AG08395 (cell line): ENCODE measurements around the gene SIK3.
A peak's percentile ranks its signal among the peaks of the same experiment; 100 is the strongest.

Source experiments
- DNase-seq: peaks from one replicate; pipeline ENCODE4 v3.0.0; 2012; ENCODE audit warnings: mixed read lengths, low spot score

Gene SIK3

DNA sequence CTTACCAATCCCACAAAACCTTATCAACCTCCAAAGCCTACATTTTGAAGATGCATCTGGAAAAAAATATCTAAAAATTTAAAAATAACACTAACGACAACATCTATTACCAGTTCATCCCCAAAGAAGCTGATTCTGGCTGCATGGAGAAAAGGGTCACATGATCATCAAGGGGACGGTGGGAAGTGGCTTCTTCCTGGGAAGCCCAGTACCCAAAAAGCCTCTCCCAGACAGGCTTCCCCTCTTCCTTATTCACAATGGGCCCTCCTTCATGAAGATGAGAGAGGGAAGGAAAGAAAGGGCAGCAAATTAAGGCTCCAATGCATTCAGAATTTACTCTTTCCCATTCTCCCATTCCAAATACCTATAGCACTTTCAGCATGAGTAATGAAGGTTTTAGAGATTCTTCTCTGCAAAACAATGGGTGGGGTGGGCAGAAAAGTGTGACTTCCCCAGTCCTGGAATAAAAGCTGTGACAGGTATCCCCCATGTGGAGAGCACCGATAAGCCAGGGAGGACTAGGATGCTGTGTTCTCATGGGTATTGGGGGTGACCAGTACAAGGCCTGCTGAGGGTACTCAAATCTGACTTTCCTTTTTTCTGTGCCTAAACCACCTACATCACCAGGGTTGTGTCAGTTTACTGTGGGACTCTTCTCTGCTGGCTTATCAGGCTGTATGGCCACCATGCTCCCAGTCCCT, 88.2 kb downstream of the SIK3 start:
- no peak for DNase-seq

DNA sequence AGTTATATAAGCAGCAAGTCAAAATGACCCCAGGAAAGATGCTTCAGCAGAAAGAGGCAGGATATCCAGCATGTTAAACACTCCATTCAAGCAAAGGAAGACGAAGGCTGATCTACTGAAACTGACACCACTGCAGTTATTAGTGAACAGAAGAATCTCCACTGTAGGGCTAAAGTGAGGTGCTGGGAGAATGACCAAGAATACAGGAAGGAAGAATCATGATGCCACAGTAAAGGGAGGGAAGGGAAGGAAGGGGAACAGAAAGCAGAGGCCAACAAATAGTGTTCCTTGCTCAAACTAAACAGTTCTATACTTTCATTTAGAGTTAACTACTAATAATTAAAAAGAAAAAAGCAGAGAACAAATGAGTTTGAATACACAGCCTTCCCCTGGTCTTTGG, 92.5 kb downstream of the SIK3 start:
- DNase-seq: no peak

GRCh38 chr11:117002639-117003299, 95.5 kb downstream of the SIK3 start:
- no peak for DNase-seq

- no peak for DNase-seq
Observed at GRCh38 chr11:117000014-117000737, 98.1 kb downstream of the SIK3 start.

DNA sequence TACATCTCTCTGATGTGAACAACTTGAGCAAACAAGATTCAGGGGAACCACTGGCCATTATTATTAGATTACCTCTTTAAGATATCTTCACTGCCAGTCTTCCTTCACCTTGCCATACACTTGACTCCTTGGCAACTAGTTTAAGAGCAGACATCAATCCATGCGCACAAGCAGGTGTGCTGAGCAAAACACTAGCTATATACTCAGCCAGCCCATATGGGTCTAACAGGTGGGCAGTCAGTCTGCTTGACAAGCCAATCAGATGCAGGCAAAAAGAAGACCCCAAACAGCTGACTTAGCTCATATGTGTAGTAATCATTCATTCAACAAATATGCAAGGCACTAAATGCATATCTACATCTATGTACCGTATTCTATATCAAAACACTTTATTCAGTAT, 101.2 kb downstream of the SIK3 start:
- no peak for DNase-seq

- DNase-seq: no peak
Observed at GRCh38 chr11:116994195-116994594, 104.0 kb downstream of the SIK3 start.

- DNase-seq: peak; percentile 6
Observed at GRCh38 chr11:116993599-116993998, 104.6 kb downstream of the SIK3 start.

- DNase-seq: no peak
Observed at GRCh38 chr11:116991491-116991890, 106.7 kb downstream of the SIK3 start.

- DNase-seq: no peak
Observed at GRCh38 chr11:116990811-116991210, 107.4 kb downstream of the SIK3 start.

DNA sequence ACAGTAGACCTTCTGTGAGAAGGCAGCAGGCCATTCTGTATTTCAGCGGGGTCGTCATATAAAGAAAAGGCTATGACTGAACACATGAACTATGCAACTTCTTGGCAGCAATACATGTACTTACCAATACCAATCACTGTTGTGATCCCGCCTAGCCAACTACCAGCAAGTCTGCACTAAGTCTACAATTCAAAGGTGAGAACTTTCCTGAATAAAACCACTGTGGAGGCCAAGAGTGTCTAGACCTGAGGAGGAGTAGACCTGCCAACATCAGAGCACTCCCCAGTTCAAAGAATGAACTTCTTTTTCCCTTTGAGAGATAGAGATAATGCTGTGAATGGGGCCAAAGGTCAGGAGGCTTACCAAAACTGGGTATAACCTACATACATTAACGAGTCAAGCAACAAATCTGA, 108.2 kb downstream of the SIK3 start:
- DNase-seq: peak; percentile 76

DNA sequence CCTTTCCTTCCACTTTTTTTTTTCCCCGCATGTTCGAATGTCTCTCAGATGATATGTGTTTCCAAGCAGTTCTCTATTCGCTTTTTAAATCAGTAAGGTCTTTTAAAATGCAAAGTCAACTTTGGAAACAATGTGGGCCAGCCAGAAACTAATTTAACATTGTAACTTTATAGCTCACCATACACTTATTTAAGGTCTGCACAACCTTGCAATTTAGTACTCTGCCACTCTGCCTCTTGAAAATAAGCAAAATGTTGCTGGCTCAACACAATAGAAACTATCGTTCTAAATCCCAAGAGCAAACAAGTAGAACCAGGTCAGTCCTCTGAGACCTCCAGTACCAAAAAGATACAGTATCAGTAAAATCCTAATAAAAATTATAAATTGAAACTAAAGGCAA, 109.0 kb downstream of the SIK3 start:
- no peak for DNase-seq

GRCh38 chr11:116986521-116987105, 111.6 kb downstream of the SIK3 start:
- peak; percentile 68 for DNase-seq

GRCh38 chr11:116984589-116984988, 113.6 kb downstream of the SIK3 start:
- DNase-seq: peak; percentile 77

- DNase-seq: no peak
Observed at GRCh38 chr11:116984186-116984585, 114.0 kb downstream of the SIK3 start.

DNA sequence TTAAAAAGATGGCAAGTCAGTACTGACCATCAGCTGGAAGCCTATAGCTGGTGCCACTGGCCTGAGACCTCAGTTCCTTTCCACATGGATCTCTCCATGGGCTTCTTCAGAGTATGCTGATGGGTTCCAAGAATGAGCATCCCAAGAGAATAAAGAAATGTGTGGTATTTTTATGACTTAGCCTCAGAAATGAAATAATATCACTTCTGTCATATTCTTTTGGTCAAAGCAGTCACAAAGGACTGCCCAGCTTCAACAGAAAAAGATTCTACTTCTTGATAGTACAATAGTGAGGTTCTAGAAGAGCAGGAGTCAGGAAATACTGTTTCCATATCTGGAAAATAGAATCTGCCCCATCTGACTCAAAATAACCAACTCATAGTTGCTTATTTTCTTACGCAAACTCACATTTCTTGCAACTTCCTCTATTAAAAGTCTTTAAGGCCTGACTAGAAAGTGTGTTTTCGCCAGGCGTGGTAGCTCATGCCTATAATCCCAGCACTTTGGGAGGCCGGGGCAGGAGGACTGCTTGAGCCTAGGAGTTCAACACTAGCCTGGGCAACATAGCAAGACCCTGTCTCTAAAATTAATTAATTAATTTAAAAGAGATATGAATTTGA, 116.9 kb downstream of the SIK3 start:
- DNase-seq: no peak

DNA sequence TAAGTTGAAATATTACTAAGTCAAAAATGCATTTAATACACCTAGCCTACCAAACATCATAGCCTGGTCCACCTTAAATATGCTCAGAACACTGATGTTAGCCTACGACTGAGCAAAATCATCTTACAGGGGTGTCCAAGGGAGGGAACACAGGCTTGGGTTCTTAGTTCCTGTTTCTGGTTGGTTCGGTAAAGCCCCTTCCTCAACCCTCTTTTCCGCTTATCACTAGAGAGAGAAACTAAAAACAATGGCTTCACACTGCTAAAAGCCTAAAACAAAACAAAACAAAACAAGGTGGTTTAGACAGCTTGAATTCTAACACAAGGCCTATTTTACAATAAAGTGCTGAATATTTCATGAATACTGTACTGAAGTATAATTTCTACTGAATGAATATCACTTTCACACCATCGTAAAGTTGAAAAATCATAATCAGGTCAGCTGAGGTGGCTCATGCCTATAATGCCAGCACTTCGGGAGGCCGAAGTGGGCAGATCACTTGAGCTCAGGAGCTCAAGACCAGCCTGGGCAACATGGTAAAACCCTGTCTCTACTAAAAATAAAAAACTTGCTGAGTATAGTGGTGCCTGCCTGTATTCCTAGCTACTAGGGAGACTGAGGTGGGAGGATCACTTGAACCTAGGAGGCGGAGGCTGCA, 118.0 kb downstream of the SIK3 start:
- no peak for DNase-seq

DNA sequence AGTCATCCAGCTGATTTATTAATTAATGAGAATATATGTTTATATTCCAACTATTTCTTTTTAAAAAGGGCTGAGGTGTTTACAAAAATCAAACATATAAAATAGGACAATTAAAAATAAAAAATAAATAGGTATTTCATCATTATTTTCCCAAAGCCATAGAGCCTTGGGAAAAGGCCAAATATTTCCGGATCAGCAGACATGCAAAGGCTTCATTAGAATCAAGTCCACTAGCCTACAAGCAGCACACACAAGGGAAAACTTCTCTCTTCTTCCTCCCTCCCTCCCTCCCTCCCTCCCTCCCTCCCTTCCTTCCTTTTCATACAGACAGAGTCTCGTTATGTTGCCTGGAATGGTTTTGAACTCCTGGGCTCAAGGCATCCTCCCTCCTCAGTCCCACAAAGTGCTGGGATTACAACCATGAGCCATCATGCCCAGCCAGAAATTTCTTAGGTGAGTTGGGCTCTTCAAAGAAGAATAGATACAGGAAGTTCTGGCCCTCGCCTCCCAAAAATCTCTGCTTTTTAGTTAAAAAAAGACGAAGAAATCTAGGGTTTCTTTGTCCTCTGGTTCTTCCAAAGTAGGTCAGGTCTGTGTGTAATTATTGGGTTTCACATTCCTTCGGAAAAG, 121.2 kb downstream of the SIK3 start:
- DNase-seq: no peak

- DNase-seq: no peak
Observed at GRCh38 chr11:116975661-116976060, 122.6 kb downstream of the SIK3 start.

GRCh38 chr11:116973270-116973669, 125.0 kb downstream of the SIK3 start:
- no peak for DNase-seq

DNA sequence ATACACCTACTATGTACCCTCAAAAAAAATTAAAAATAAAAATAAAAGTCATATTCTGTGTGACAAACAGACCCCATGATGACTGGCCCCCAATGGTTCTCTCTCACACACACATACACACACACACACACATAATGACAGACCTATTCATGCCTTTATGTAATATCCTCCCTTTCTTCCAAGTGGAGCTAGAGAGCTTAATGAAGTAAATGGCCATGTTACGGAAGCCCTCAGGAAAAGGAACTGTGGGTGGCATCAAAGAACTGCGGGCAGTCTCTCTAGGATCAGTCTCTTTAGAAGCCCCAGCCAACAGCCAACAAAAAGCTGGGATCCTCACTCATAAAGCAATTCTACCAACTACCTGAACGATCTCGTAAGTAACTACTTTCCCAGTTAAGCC, 125.5 kb downstream of the SIK3 start:
- no peak for DNase-seq
